ENCODE results near the gene SLC22A3. TPM values are rescaled to one million over a fixed set of nuclear protein-coding genes. Genes with fewer than 3 reads are reported as not detected.

The SLC22A3 gene
- total RNA-seq, 1 experiment from 2014 or later: 4.1 TPM

- no peak for ATAC-seq
- CTCF ChIA-PET: no interaction called here
Observed at GRCh38 chr6:160360955-160361354, 12.8 kb downstream of the SLC22A3 start.

GRCh38 chr6:160362556-160362955 is 14.4 kb downstream of the SLC22A3 start:
- H3K27ac Mint-ChIP-seq: no peak overlapping the region

More at GRCh38 chr6:160360955-160361354, 12.8 kb downstream of the SLC22A3 start:
- TF ChIP-seq FOXK1 (CRISPR knock-in tag; IDR thresholded peaks at IDR 0.05) (no peak), ATF1 (CRISPR knock-in tag; IDR thresholded peaks at IDR 0.05) (no peak), ZNF232 (CRISPR knock-in tag; IDR thresholded peaks at IDR 0.05) (no peak), ZNF671 (CRISPR knock-in tag; IDR thresholded peaks at IDR 0.05) (no peak), FOXJ3 (CRISPR knock-in tag; IDR thresholded peaks at IDR 0.05; ENCODE audit: borderline replicate concordance) (no peak), ARID4B (CRISPR knock-in tag; IDR thresholded peaks at IDR 0.05; ENCODE audit: borderline replicate concordance) (no peak), ZNF263 (CRISPR knock-in tag; IDR thresholded peaks at IDR 0.05; ENCODE audit: low read depth) (no peak), ZNF423 (CRISPR knock-in tag; IDR thresholded peaks at IDR 0.05) (no peak), ATF3 (CRISPR knock-in tag; conservative IDR thresholded peaks at IDR 0.05) (no peak), TEAD4 (CRISPR knock-in tag; IDR thresholded peaks at IDR 0.05) (no peak), ZNF138 (CRISPR knock-in tag; conservative IDR thresholded peaks at IDR 0.05) (no peak), CREM (CRISPR knock-in tag; IDR thresholded peaks at IDR 0.05) (no peak), PRRX2 (CRISPR knock-in tag; IDR thresholded peaks at IDR 0.05) (no peak)
- DNase-seq (ENCODE audit: low spot score): no peak
- POLR2A ChIA-PET: no interaction called here
- Mint-ChIP-seq H3K4me3 (no peak overlapping the region), H3K9me3 (peaks cover 2% of the 10 kb centered on the region), H3K4me1 (peaks cover 5% of the 10 kb centered on the region), H3K27ac (no peak overlapping the region), H3K27me3 (ENCODE audit: low read depth) (no peaks in the 10 kb centered on the region; the same call in 1 of the 2 replicates), H3K36me3 (no peaks in the 10 kb centered on the region)

GRCh38 chr6:160363016-160363996 is 15.1 kb downstream of the SLC22A3 start:
- Mint-ChIP-seq H3K4me1 (peaks cover 5% of the 10 kb centered on the region), H3K27ac (no peak overlapping the region), H3K27me3 (ENCODE audit: low read depth) (no peaks in the 10 kb centered on the region; the same call in 1 of the 2 replicates), H3K36me3 (no peaks in the 10 kb centered on the region), H3K4me3 (no peak overlapping the region), H3K9me3 (peaks cover 10% of the 10 kb centered on the region)
- TF ChIP-seq ESRRA (CRISPR knock-in tag; IDR thresholded peaks at IDR 0.05; ENCODE audit: borderline replicate concordance): no peak
- POLR2A ChIA-PET: no interaction called here
- ATAC-seq (no peak; the same call in 1 of the 2 replicates), DNase-seq (ENCODE audit: low spot score) (no peak)
- CTCF ChIA-PET: interaction anchor here (1.2 to 1.5 kb wide), 2 partner anchors 92 to 170 kb away, joined by 3 to 4 read pairs; no protein-coding TSS in a partner anchor

More at GRCh38 chr6:160362556-160362955, 14.4 kb downstream of the SLC22A3 start:
- ATAC-seq (peak; percentile 36), DNase-seq (ENCODE audit: low spot score) (no peak)
- Mint-ChIP-seq H3K4me1 (peaks cover 5% of the 10 kb centered on the region), H3K36me3 (no peaks in the 10 kb centered on the region), H3K27me3 (ENCODE audit: low read depth) (no peaks in the 10 kb centered on the region; the same call in 1 of the 2 replicates), H3K9me3 (peaks cover 10% of the 10 kb centered on the region), H3K4me3 (no peak overlapping the region)
- TF ChIP-seq CBFB (CRISPR knock-in tag; IDR thresholded peaks at IDR 0.05; ENCODE audit: low read depth): no peak
- POLR2A ChIA-PET: no interaction called here
- CTCF ChIA-PET: interaction anchor here (1.2 to 1.5 kb wide), 2 partner anchors 93 to 171 kb away, joined by 3 to 4 read pairs; no protein-coding TSS in a partner anchor

All from WTC11 (cell line).